ENCODE measurements around the gene CLCN1.
"Not testable (repeated sequence)": the region's sequence is repeated elsewhere in the genome, so short reads cannot be mapped to it uniquely, and the experiment has no call there.

CLCN1 gene

DNA sequence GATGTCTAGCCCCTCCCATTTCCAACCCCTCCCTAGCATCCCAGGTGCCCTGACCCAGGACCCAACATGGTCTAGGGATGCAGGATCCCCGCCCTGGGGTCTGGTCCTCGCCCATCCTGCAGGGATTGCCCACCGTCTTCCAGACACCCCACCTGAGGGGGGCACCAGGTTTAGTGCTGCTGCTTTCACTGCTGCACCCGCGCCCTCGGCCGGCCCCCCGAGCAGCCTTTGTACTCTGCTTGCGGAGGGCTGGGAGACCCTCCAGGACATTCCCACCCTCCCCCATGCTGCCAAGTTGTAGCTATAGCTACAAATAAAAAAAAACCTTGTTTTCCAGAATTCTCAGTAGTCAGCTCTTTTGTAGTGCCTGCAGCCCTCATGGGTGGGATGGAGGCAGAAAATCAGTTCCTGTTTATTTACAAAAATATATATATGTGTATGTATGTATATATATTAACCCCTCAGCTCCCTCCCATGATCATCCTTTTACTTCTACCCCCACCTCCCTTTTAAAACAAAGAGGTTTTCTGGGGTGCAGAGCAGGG is 74.9 kb downstream of the CLCN1 start:
- TF ChIP-seq, protein P1, sequence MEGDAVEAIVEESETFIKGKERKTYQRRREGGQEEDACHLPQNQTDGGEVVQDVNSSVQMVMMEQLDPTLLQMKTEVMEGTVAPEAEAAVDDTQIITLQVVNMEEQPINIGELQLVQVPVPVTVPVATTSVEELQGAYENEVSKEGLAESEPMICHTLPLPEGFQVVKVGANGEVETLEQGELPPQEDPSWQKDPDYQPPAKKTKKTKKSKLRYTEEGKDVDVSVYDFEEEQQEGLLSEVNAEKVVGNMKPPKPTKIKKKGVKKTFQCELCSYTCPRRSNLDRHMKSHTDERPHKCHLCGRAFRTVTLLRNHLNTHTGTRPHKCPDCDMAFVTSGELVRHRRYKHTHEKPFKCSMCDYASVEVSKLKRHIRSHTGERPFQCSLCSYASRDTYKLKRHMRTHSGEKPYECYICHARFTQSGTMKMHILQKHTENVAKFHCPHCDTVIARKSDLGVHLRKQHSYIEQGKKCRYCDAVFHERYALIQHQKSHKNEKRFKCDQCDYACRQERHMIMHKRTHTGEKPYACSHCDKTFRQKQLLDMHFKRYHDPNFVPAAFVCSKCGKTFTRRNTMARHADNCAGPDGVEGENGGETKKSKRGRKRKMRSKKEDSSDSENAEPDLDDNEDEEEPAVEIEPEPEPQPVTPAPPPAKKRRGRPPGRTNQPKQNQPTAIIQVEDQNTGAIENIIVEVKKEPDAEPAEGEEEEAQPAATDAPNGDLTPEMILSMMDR (IDR thresholded peaks at IDR 0.05; ENCODE audit: borderline replicate concordance, insufficient read depth, low read depth, low read length): no peak
- H3K4me3 ChIP-seq (ENCODE audit: low read depth, low read length): no peak overlapping the region

DNA sequence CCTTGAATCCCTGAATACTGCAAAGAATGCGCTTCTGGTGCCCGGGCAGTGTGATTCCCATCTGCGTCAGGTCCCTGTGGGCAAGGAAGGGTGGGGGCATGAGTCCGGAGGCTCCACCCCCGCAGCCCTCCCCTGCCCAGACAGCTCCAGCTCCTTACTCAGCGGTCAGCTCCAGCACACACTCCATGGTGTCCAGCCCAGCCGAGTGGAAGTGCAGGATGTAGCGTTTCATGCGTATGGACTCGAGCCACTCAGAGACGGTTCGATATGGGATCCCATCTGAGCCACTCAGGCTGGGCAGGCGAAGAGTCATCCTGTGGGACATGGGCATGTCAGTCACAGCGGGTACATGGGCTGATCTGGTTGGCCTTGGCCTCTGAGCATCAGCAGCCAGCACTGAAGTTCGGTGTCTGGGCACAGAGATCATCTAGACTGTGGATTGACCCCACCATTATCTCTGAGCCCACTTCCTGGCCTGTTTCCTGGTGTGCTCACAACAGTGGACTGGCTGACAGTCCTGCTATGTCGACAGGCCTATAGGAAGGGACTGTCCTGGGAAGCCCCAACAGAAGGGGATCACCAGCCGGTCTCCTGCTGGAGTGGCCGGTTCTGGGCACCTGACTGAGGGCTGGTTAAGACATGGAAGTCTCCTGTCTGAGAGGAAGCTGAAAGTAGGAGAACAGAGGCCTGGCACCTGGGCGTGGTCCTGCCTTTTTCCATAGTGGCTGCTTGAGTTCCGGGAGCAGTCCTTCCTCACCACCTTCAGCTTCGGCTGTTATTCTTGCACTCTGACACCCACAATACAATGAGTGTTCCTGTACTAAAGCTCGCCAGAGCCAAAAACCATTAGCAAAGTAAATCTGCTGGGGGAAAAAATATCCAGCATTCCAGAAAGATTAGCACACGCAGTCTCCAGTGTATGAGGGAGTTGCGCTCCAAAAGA is 75.8 kb downstream of the CLCN1 start:
- no peak overlapping the region for H3K4me3 ChIP-seq (ENCODE audit: low read depth, low read length)
- TF ChIP-seq, protein P1 (IDR thresholded peaks at IDR 0.05; ENCODE audit: borderline replicate concordance, insufficient read depth, low read depth, low read length): no peak

DNA sequence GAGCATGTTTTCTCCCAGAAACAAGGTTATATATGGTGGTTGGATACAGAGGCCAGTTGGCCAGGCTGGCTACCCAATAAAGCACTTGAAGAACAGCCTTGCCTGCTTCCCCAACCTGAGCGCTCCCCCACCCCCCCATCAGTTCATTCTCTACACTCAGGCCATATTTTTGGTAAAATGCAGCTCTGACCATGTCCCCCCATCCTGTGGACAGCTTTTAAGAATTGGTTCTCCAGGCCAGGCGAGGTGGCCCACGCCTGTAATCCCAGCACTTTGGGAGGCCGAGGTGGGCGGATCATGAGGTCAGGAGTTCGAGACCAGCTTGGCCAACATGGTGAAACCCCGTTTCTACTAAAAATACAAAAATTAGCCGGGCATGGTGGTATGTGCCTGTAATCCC is 76.5 kb downstream of the CLCN1 start:
- not testable (repeated sequence) for H3K4me3 ChIP-seq (ENCODE audit: low read depth, low read length)

DNA sequence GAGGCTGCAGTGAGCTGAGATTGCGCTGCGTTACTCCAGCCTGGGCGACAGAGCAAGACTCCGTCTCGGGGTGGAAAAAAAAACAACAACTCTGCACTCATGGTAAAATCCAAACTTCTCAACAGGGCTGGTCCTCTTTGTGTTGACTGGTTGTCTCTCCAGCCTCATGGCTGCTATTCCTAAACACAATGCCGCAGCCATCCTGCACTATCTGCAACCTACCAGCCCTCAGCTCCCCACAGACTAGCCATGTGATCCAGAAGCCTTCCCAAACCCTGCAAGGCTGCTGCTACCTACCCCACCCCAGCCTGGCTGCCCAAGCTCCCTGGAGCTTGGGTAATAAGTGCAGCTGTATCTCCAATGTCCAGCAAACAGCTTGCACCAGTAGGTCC is 77.0 kb downstream of the CLCN1 start:
- no peak overlapping the region for H3K4me3 ChIP-seq (ENCODE audit: low read depth, low read length)
- TF ChIP-seq, protein P1 (IDR thresholded peaks at IDR 0.05; ENCODE audit: borderline replicate concordance, insufficient read depth, low read depth, low read length): no peak

GRCh38 chr7:143393267-143394041 is 77.5 kb downstream of the CLCN1 start:
- TF ChIP-seq, protein P1 (IDR thresholded peaks at IDR 0.05; ENCODE audit: borderline replicate concordance, insufficient read depth, low read depth, low read length): no peak
- no peak overlapping the region for H3K4me3 ChIP-seq (ENCODE audit: low read depth, low read length)

GRCh38 chr7:143394068-143394467 is 78.2 kb downstream of the CLCN1 start:
- TF ChIP-seq, protein P1 (IDR thresholded peaks at IDR 0.05; ENCODE audit: borderline replicate concordance, insufficient read depth, low read depth, low read length): no peak
- no peak overlapping the region for H3K4me3 ChIP-seq (ENCODE audit: low read depth, low read length)

GRCh38 chr7:143394777-143395176 is 78.9 kb downstream of the CLCN1 start:
- H3K4me3 ChIP-seq (ENCODE audit: low read depth, low read length): no peak overlapping the region
- TF ChIP-seq, protein P1 (IDR thresholded peaks at IDR 0.05; ENCODE audit: borderline replicate concordance, insufficient read depth, low read depth, low read length): no peak

Measured in GM12875 (cell line).